Measurements from ENCODE around the gene SHROOM1.
"Not testable (repeated sequence)": the region's sequence is repeated elsewhere in the genome, so short reads cannot be mapped to it uniquely, and the experiment has no call there.

SHROOM1 gene

DNA sequence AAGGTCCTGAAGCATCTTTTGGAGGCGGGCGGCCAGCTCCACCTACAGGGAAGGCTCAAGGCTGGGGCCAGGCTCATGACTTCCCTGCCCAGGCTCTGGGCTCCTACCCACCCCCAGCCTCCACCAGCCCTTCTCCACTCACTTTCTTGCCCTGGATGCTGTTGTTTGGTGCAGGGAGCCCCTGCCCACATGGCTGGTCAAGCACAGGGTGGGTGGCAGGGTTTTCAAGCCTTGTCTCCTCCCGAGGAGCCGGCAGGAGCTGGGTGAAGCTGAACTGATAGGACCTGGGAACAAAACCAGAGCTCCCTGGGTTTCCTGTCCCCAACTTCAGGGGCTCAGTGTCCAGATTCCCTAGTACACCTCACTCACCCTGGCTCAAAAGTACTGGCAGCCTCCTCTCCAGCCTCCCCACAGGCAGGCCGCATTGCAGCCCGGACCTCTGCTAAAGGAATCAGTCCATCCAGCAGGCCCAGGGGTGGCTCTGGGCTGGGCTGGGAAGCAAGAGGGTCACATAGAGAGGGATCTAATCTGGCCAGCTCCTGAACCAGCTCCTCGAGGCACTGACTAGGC lies 6.9 kb downstream of the SHROOM1 start:
- no peak for DNase-seq

DNA sequence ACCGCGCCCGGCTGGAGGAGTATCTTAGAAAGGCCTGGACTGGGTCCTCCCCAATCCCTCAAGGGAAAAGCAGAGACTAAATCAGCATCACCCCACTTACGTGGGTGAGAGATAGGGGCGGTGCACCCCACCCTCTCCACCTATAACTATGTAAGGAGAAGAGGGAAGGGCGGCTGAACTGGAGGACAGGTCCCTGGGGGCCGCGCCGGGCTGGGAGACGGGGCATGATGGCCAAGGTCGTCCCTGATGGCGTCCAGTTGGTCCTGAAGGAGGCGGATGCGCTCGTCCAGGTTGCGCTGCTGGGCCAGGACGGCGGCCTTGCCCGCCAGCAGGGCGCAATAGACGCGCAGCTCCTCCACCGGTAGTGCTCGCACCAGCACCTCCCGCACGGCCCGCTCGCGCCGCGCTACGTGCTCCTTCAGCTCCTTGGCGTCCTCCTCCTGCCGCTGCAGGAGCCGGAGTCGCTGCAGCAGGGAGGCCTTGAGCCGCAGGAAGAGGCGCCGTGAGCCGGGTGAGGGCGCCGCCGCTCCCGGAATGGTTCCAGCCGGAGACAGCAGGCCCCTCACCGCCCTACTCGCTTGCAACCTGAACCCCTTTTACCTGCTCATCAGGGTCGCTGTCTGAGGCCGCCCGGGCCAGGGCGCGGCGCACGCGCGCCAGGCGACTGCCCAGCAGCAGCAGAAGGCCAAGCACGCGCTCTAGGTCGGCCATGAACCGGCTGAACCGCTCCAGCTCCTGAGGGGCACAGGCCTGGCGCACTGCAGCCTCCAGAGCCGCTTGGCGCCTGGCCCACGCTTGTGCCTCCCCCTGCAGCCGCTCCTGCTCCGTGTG lies 7.6 kb downstream of the SHROOM1 start:
- no peak for DNase-seq

GRCh38 chr5:132821791-132822190 lies 8.7 kb downstream of the SHROOM1 start:
- no peak for DNase-seq

DNA sequence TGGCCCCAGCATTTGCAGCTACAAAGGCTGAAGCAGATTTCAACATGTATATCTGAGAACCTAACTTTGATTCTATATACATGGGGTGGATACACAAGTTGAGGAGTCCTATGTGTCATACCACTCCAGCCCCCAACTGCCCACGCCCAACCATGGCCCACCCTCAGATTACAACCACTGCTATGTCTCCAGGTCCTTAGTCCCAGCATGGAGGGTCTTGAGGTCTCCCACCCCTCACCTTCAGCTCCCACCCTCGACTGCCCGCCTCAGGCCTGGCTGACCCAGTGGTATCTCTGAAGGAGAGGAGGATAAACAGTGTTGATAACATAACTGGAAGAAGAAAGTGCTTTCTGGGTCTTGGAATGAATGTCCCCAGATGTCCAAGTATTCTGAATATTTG lies 9.1 kb downstream of the SHROOM1 start:
- no peak for DNase-seq

GRCh38 chr5:132820162-132820754 lies 10.2 kb downstream of the SHROOM1 start:
- DNase-seq = peak; percentile 88

GRCh38 chr5:132819468-132819867 lies 11.0 kb downstream of the SHROOM1 start:
- no peak for DNase-seq

DNA sequence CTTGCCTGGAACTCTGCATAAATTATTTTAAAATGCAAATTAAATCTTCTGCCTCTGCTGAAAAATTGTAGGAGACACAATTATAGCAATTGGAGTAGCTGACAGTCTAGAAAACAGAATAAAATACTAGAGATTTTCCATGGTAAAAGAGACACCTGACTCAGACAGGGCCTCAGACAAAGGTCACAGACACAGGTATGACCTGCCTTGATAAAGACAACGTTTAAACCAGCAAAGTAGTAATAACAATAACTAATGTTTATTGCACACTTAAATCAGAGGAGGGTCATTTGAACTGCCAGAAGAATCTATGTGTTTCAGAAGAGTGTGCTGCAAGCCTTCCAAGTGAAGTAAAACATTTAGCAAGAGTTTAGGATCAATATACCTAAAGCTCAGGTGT lies 13.4 kb downstream of the SHROOM1 start:
- DNase-seq = no peak

DNA sequence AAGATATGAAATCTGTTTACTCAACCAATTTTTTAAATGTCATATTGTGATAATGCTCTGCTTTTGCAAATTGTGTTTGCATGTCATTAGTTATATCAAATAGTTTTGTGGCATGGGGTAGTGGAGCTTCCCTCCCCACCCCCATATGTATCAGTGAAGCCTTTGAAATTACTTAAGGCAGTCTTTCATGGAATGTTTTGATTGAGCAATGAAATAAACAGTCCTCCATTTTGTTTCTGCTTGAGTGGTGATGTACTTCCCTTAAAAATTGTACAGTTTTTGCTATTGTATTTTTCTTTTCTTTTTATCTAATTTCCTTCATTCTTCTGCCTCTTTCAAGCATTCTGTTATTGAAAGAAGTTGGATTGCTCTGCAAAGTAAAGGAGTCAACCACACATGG lies 13.9 kb downstream of the SHROOM1 start:
- DNase-seq = no peak

- DNase-seq = no peak
Measured at GRCh38 chr5:132816083-132816482, 14.4 kb downstream of the SHROOM1 start.

DNA sequence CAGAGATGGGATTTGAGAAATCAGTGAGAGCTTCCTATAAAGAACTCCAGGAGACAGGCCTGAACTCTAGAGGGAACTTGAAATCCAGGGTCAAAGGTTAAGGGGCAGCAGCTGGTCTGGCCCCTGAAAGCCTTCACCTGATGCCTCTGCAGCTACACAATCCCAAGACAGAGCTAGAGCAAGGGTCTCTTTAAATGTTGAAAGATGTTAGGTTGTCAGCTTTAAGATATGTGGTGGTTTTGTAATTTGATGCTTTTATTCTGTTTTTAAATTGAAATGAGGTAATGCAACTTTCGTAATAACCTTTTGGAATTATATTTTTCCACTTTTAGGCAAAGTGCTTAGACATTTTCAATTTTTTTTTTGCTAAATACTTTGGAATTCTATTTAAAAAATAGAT lies 15.0 kb downstream of the SHROOM1 start:
- DNase-seq = no peak

GRCh38 chr5:132814503-132815294 lies 15.7 kb downstream of the SHROOM1 start:
- no peak for DNase-seq

- peak; percentile 34 for DNase-seq
Measured at GRCh38 chr5:132813599-132814502, 16.6 kb downstream of the SHROOM1 start.

DNA sequence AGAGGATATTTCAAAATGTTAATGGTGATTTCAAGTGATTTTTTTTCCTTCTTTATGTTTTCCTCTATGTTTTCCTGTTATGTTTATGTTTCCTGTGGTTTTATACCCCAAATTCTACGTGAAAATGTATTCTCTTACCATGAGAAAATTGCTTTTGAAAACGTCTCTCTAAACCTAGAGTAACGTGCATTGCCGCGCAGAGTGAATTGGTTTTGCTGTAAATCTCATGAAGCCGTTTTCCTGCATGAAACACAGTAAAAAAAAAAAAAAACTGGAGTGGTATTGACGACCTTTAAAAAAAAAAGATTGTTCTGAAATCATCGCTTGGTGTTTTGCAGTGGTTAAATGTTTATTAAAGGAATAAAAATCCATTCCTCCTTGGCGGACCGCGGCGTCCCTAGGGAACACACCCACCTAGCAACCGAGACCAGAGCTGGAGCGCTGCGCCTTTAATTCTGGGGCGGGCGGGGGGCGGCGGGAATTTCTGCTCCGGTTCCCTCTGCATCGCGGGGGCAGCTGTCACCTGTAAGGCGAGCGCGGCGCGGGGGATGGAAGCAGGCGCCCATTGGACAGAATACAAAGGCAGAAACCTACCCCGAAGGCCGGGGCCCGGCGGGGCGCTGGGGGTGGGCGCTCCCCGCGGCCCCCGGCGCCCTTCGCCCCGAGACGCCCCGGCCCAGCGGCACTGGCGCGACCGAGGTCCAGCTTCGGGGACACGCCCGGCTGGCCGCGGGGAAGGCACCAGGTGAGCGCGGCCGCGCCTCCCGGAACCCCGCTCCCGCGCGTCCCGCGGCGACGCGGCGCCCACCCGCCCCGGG lies 17.5 kb downstream of the SHROOM1 start, which contains the start of gene SOWAHA:
TSS of gene SOWAHA (plus strand) at position 522 of the 818 bp plus-strand sequence. CDS start 320 bp downstream, outside the sequence.
- DNase-seq = no peak

DNA sequence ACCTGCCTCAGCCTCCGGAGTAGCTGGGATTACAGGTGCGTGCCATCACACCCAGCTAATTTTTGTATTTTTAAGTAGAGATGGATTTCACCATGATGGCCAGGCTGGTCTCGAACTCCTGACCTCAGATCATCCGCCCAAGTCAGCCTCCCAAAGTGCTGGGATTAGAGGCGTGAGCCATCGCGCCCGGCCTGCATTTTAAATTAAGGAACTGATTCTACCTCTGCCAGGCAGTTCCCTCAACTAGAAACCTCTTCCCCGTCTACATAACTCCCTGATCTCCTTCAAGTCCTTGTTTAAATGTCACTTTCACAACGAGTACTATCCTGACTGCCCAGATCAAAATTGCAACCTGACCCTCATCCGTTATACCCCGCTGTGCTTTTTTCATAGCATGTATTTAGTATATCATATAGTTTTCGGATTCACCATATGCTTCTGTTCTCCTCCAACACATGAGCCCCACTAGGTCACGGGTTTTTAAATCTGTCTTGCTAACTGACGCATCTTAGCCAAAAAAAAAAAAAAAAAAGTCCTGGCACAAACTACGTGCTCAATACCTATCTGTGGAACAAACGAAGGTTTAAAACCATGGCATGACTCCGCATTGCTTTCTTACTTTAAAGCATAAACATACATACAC lies 18.2 kb downstream of the SHROOM1 start:
- no peak for DNase-seq

GRCh38 chr5:132810605-132811004 lies 19.8 kb downstream of the SHROOM1 start:
- no peak for DNase-seq

GRCh38 chr5:132808866-132809265 lies 21.6 kb downstream of the SHROOM1 start:
- no peak for DNase-seq

- no peak for DNase-seq
Measured at GRCh38 chr5:132808448-132808847, 22.0 kb downstream of the SHROOM1 start.

DNA sequence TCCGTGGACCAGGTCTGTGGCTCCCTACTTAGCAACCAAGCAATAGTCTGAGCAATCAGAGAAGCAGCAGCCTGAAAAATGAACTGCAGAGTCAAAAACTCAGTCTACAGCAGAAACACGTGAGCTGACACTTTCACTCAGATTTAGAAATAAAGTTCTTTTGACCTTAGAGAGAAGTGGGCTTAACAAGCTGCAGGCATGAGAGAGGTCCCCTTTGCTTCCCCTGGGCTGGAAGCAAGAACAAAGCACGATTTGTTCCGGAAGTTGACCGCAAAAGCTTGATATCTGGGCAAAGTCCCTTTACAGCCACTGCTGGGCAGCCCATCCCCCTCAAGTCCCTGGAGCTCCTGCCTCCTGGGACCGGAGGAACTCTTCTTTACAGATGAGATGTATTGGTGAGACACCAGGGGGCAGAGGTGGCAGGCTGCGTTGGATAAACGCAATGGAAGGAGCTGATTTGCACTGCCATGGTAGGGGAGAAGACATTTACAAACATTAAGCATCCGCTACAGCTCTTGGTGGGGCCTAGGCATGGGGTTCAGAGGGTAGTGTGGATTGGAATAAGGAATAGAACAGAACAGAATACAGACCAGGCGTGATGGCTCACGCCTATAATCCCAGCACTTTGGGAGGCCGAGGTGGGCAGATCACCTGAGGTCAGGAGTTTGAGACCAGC lies 23.1 kb downstream of the SHROOM1 start:
- DNase-seq = no peak

GRCh38 chr5:132806804-132807162 lies 23.7 kb downstream of the SHROOM1 start:
- not testable (repeated sequence) for DNase-seq

DNA sequence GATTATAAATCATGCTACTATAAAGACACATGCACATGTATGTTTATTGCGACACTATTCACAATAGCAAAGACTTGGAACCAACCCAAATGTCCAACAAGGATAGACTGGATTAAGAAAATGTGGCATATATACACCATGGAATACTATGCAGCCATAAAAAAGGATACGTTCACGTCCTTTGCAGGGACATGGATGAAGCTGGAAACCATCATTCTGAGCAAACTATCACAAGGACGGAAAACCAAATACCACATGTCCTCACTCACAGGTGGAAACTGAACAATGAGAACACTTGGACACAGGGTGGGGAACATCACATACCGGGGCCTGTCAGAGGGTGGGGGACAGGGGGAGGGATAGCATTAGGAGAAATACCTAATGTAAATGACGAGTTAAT lies 24.6 kb downstream of the SHROOM1 start:
- not testable (repeated sequence) for DNase-seq

Data from CD4-positive, alpha-beta T cell treated with Interleukin-10 for 1 hour (primary cell).